ENCODE results near the gene CPT1C.

The CPT1C gene

GRCh38 chr19:49741210-49741844 is 50.4 kb downstream of the CPT1C start:
- ATAC-seq (no peak), DNase-seq (no peak)
- no peak overlapping the region for H3K27ac Mint-ChIP-seq
- H3K9me3 Mint-ChIP-seq = no peaks in the 10 kb centered on the region
- no peak overlapping the region for H3K4me3 Mint-ChIP-seq
- H3K4me1 Mint-ChIP-seq = peaks cover 12% of the 10 kb centered on the region
- H3K27me3 Mint-ChIP-seq = no peaks in the 10 kb centered on the region

- no peaks in the 10 kb centered on the region for H3K9me3 Mint-ChIP-seq
- H3K4me3 Mint-ChIP-seq = no peak overlapping the region
- ATAC-seq = no peak
- no peak for DNase-seq
- no peak overlapping the region for H3K27ac Mint-ChIP-seq
- H3K4me1 Mint-ChIP-seq = peaks cover 11% of the 10 kb centered on the region
- H3K27me3 Mint-ChIP-seq = peaks cover 9% of the 10 kb centered on the region
Observed at GRCh38 chr19:49744946-49745381, 54.0 kb downstream of the CPT1C start.

- Mint-ChIP-seq H3K27me3 (peaks cover 9% of the 10 kb centered on the region), H3K9me3 (no peaks in the 10 kb centered on the region), H3K4me1 (peaks cover 11% of the 10 kb centered on the region), H3K4me3 (peak overlapping the region in 1 of 2 donors; percentile 35), H3K27ac (peak overlapping the region; percentile 52 to 76)
- DNase-seq (peak; percentile 52 to 61), ATAC-seq (peak; percentile 53)
Observed at GRCh38 chr19:49746206-49746958, 55.5 kb downstream of the CPT1C start.

- ATAC-seq = no peak
- Mint-ChIP-seq H3K27ac (no peak overlapping the region), H3K4me3 (no peak overlapping the region)
Observed at GRCh38 chr19:49749055-49749716, 58.3 kb downstream of the CPT1C start.

GRCh38 chr19:49749771-49750170 is 58.9 kb downstream of the CPT1C start:
- Mint-ChIP-seq H3K9me3 (peaks cover 0 to 2% of the 10 kb centered on the region in 2 donors), H3K4me1 (peaks cover 11% of the 10 kb centered on the region), H3K4me3 (no peak overlapping the region), H3K27ac (no peak overlapping the region), H3K27me3 (peaks cover 9% of the 10 kb centered on the region)
- DNase-seq = no peak
- no peak for ATAC-seq

More at GRCh38 chr19:49749055-49749716, 58.3 kb downstream of the CPT1C start:
- no peaks in the 10 kb centered on the region for H3K9me3 Mint-ChIP-seq
- DNase-seq = no peak
- H3K27me3 Mint-ChIP-seq = peaks cover 9% of the 10 kb centered on the region
- H3K4me1 Mint-ChIP-seq = peaks cover 11% of the 10 kb centered on the region

- no peaks in the 10 kb centered on the region for H3K4me1 Mint-ChIP-seq
- H3K27me3 Mint-ChIP-seq = peaks cover 9% of the 10 kb centered on the region
- ATAC-seq (no peak), DNase-seq (no peak)
- peaks cover 0 to 6% of the 10 kb centered on the region in 2 donors for H3K9me3 Mint-ChIP-seq
- H3K4me3 Mint-ChIP-seq = no peak overlapping the region
- H3K27ac Mint-ChIP-seq = no peak overlapping the region
Observed at GRCh38 chr19:49752701-49753100, 61.8 kb downstream of the CPT1C start.

- ATAC-seq (no peak), DNase-seq (no peak)
- Mint-ChIP-seq H3K27ac (no peak overlapping the region), H3K9me3 (peaks cover 0 to 6% of the 10 kb centered on the region in 2 donors), H3K27me3 (peaks cover 13% of the 10 kb centered on the region), H3K4me3 (no peak overlapping the region), H3K4me1 (no peaks in the 10 kb centered on the region)
Observed at GRCh38 chr19:49755956-49756355, 65.0 kb downstream of the CPT1C start.

GRCh38 chr19:49758292-49758691 is 67.4 kb downstream of the CPT1C start:
- peak overlapping the region in 1 of 2 donors; percentile 22 for H3K27ac Mint-ChIP-seq
- peaks cover 13% of the 10 kb centered on the region for H3K27me3 Mint-ChIP-seq
- no peak for DNase-seq

GRCh38 chr19:49761249-49761624 is 70.3 kb downstream of the CPT1C start:
- ATAC-seq (no peak), DNase-seq (no peak)
- H3K27ac Mint-ChIP-seq = no peak overlapping the region
- peak overlapping the region in 1 of 2 donors; percentile 44 for H3K4me3 Mint-ChIP-seq
- H3K9me3 Mint-ChIP-seq = no peaks in the 10 kb centered on the region
- peaks cover 7% of the 10 kb centered on the region for H3K4me1 Mint-ChIP-seq
- peaks cover 13% of the 10 kb centered on the region for H3K27me3 Mint-ChIP-seq

More at GRCh38 chr19:49758292-49758691, 67.4 kb downstream of the CPT1C start:
- Mint-ChIP-seq H3K4me1 (no peaks in the 10 kb centered on the region), H3K9me3 (peaks cover 0 to 6% of the 10 kb centered on the region in 2 donors), H3K4me3 (no peak overlapping the region)
- ATAC-seq = no peak

- Mint-ChIP-seq H3K4me1 (peaks cover 7% of the 10 kb centered on the region), H3K4me3 (peak overlapping the region in 1 of 2 donors; percentile 44), H3K27me3 (peaks cover 13% of the 10 kb centered on the region), H3K9me3 (no peaks in the 10 kb centered on the region), H3K27ac (peak overlapping the region in 1 of 2 donors; percentile 27)
- peak in 1 of 2 donors; percentile 45 for DNase-seq
- no peak for ATAC-seq
Observed at GRCh38 chr19:49761625-49762311, 70.9 kb downstream of the CPT1C start.

- no peak for DNase-seq
- ATAC-seq = no peak
- peaks cover 19% of the 10 kb centered on the region for H3K4me1 Mint-ChIP-seq
- peak within 1 kb of the TSS in 1 of 2 donors; percentile 8 for H3K27ac Mint-ChIP-seq
- peak within 1 kb of the TSS in 1 of 2 donors; percentile 44 for H3K4me3 Mint-ChIP-seq
- peaks cover 6% of the 10 kb centered on the region for H3K27me3 Mint-ChIP-seq
- H3K9me3 Mint-ChIP-seq = no peaks in the 10 kb centered on the region
Observed at GRCh38 chr19:49763230-49763629, 72.3 kb downstream of the CPT1C start, which contains the start of gene TSKS. TSS of gene TSKS (minus strand) at chr19:49763306. CDS start at chr19:49763247, 59 bp downstream.

Data from stimulated activated naive CD8-positive, alpha-beta T cell treated with anti-CD3 and anti-CD28 coated beads, Interleukin-15, amount 100 ng/mL, for 72 hours (primary cell).